Uterus (tissue), 2 donors: Measurements from ENCODE around the gene CD48.

ENCODE experiments used
- CTCF ChIP-seq, 4 experiments: fragments of 200-600 bp in 2 of 4; fragments of 450-650 bp in 2 of 4; sonication (generic) in 2 of 4; IDR thresholded peaks; one replicate each; pipeline ENCODE4 v1.5.1; 2016 to 2019; ENCODE audit warnings: antibody characterized with exemption in 4 of 4, mild to moderate bottlenecking in 2 of 4, moderate library complexity in 1 of 4
- POLR2A ChIP-seq, 2 donors: fragments of 450-650 bp; IDR thresholded peaks; one replicate each; pipeline ENCODE4 v1.6.1; 2016; ENCODE audit warnings: antibody characterized with exemption in 2 of 2, mild to moderate bottlenecking in 1 of 2, moderate library complexity in 1 of 2

DNA sequence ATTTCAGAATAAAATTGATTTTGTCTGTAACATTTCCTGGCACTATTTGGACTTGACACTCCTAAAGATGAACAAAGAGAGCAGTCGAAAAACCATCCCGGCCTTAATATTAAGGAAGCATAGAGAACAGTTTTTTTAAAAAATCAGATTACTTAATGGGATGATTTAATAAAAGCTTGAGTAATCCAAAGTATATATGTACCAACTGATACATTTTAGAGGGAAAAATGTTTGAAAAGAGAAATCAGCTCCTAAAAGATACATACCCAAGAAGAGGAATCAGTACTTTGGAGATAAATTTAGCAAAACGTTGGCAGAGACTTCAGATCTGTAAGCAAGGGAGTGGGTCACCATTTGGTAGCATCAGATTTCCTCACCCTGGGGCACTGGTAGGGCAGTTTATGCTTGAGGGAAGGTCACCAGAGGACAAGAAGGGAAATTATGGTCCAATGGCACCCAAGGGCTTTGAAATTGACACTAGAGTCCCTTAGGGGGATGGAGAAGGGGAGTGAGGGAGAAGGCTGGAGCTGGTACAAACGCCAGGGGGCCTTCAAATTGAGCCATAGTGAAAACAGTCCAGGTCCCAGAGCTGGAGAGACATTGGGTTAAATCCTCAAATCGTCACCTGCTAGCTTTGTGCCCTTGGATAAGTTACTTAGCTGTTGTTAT is 33.4 kb upstream of the CD48 start:
- no peak for TF ChIP-seq CTCF (IDR thresholded peaks at IDR 0.05)
- no peak for TF ChIP-seq POLR2A (IDR thresholded peaks at IDR 0.05)
